ENCODE measurements around the gene THUMPD3. TPM values are rescaled to one million over a fixed set of nuclear protein-coding genes. Genes with fewer than 3 reads are reported as not detected.

Gene THUMPD3
- total RNA-seq, 2 donors from 2014 or later: 28.8 to 38.7 TPM

DNA sequence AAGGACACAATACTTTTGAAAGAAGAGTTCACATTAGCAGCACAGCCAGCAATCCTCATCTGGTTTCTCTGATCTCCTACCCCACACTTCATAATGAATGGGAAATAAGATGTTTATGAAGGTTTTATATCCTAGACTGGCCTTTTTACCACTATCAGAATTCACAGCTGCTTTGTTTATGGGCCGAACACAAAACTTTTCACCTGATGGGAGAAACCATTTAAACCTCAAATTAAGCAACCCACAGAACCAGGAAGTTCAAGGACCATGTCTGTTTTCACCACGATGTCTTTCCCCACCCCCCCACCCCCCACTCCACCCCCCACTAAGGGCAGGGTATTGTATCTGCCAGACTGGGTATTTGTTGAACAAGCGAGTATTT is 23.2 kb downstream of the THUMPD3 start:
- H3K27ac ChIP-seq: no peak overlapping the region
- no peaks in the 10 kb centered on the region for H3K27me3 ChIP-seq (replicated peaks; ENCODE audit: insufficient read depth)
- H3K4me1 ChIP-seq (replicated peaks): no peaks in the 10 kb centered on the region
- no peaks in the 10 kb centered on the region for H3K9me3 ChIP-seq
- intact Hi-C loops (cut with DNase I): no loop called here
- H3K4me3 ChIP-seq: no peak overlapping the region
- 65% methylated on average over 3 of the region's 3 CpGs for WGBS
- peaks cover 0 to 9% of the 10 kb centered on the region in 2 donors for H3K36me3 ChIP-seq
- TF ChIP-seq POLR2A (IDR thresholded peaks at IDR 0.05) (no peak), POLR2AphosphoS5 (IDR thresholded peaks at IDR 0.05) (no peak)
- TF ChIP-seq, protein P1, sequence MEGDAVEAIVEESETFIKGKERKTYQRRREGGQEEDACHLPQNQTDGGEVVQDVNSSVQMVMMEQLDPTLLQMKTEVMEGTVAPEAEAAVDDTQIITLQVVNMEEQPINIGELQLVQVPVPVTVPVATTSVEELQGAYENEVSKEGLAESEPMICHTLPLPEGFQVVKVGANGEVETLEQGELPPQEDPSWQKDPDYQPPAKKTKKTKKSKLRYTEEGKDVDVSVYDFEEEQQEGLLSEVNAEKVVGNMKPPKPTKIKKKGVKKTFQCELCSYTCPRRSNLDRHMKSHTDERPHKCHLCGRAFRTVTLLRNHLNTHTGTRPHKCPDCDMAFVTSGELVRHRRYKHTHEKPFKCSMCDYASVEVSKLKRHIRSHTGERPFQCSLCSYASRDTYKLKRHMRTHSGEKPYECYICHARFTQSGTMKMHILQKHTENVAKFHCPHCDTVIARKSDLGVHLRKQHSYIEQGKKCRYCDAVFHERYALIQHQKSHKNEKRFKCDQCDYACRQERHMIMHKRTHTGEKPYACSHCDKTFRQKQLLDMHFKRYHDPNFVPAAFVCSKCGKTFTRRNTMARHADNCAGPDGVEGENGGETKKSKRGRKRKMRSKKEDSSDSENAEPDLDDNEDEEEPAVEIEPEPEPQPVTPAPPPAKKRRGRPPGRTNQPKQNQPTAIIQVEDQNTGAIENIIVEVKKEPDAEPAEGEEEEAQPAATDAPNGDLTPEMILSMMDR (IDR thresholded peaks at IDR 0.05): no peak
- no peak for DNase-seq (ENCODE audit: low spot score)

DNA sequence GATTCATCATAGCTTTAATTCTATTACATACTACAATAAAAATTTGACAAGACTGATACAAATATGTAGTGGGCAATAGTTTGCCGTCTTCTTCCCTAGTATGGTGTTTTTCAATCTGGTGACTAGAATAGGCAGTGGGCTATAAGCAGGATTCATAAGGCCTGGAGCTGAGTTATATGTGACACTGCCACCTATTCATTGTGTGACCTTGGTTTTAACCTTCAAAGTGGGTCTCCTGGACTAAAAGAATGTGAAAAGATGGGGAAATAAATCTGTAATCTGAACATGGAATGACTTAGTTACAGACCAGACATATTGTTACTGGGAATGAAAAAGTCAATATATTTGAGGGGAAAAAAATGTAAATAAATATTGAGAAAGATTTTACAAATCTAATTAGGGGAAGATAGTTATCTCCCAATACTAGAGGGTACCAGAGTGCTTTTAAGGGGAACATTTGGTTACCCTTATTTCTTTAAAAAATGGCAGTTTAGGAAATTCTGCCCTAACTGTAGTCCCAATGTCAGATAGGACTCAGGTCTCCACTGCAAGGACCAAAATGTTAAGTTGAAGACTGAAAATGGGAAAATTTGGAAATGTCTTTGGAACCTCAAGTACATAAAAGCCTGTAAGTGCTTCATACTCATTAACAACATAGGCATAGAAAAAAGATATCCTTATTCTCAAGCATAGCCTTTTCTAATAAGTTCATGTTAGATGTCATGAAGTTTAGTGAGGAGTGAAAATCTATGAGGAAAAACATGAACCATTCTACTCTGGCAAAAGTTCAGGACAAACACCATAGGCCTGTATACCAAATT is 23.9 kb downstream of the THUMPD3 start:
- intact Hi-C loops (cut with DNase I): no loop called here
- WGBS: 78% methylated on average over 1 of the region's 1 CpG
- peaks cover 0 to 13% of the 10 kb centered on the region in 2 donors for H3K36me3 ChIP-seq
- H3K27ac ChIP-seq: no peak overlapping the region
- H3K9me3 ChIP-seq: no peaks in the 10 kb centered on the region
- H3K4me3 ChIP-seq: no peak overlapping the region
- no peaks in the 10 kb centered on the region for H3K27me3 ChIP-seq (replicated peaks; ENCODE audit: insufficient read depth)
- TF ChIP-seq, protein P1 (IDR thresholded peaks at IDR 0.05): no peak
- no peak for TF ChIP-seq POLR2AphosphoS5 (IDR thresholded peaks at IDR 0.05)
- no peak for DNase-seq (ENCODE audit: low spot score)
- no peaks in the 10 kb centered on the region for H3K4me1 ChIP-seq (replicated peaks)

DNA sequence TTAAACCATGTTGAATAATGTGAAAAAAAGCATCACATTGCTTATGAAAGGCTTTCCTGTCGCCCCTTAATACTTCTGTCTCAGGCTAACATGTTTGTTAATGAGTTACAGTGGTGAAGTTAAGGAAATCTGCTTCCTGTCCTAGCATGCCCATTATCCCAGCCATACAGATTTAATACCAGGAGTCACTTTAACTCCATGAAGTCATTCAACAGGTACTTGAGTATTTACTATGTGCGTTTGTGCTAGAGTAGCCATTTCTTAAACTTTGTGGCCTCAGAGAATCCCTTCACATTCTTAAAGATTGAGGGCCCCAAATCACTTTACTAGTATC is 24.4 kb downstream of the THUMPD3 start:
- no peaks in the 10 kb centered on the region for H3K27me3 ChIP-seq (replicated peaks; ENCODE audit: insufficient read depth)
- no peaks in the 10 kb centered on the region for H3K4me1 ChIP-seq (replicated peaks)
- TF ChIP-seq, protein P1 (IDR thresholded peaks at IDR 0.05): no peak
- TF ChIP-seq POLR2A (IDR thresholded peaks at IDR 0.05) (no peak), POLR2AphosphoS5 (IDR thresholded peaks at IDR 0.05) (no peak)
- 51% methylated on average over 2 of the region's 2 CpGs for WGBS
- no peak for DNase-seq (ENCODE audit: low spot score)
- no peaks in the 10 kb centered on the region for H3K9me3 ChIP-seq
- peaks cover 0 to 13% of the 10 kb centered on the region in 2 donors for H3K36me3 ChIP-seq
- H3K4me3 ChIP-seq: no peak overlapping the region
- no peak overlapping the region for H3K27ac ChIP-seq
- intact Hi-C loops (cut with DNase I): no loop called here

DNA sequence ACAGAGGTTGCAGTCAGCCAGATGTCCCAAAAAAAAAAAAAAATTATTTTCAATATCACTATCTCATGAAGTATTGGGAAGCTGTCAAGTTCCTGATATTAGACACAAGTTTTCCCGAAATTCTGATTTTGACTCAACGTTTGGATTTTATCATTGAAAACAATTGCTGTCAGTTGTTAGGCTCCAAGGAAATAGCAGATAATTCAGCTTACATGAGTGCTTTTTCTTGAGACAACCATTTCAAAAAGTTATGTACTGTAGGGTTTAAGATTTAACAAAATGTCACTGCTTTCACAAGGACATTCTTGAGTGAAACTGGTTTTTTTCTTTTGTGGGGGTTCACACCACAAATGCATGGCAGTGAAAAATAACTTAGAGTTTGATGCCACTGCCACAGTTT is 25.3 kb downstream of the THUMPD3 start:
- Histone ChIP-seq H3K27me3 (replicated peaks; ENCODE audit: insufficient read depth) (no peaks in the 10 kb centered on the region), H3K36me3 (peaks cover 0 to 13% of the 10 kb centered on the region in 2 donors), H3K27ac (no peak overlapping the region), H3K9me3 (no peaks in the 10 kb centered on the region), H3K4me3 (no peak overlapping the region), H3K4me1 (replicated peaks) (no peaks in the 10 kb centered on the region)
- intact Hi-C loops (cut with DNase I): no loop called here
- no peak for DNase-seq (ENCODE audit: low spot score)
- 91% methylated on average over 2 of the region's 2 CpGs for WGBS
- TF ChIP-seq POLR2A (IDR thresholded peaks at IDR 0.05): no peak
- no peak for TF ChIP-seq POLR2AphosphoS5 (IDR thresholded peaks at IDR 0.05)
- TF ChIP-seq, protein P1 (IDR thresholded peaks at IDR 0.05): no peak

All from prostate gland (tissue), 2 donors.